Activated T-helper 1 cell treated with Interleukin-2 at 50 U/mL for 16 hours (primary cell): Measurements from ENCODE around the gene HNRNPL.
A peak's percentile ranks its signal among the peaks of the same experiment; 100 is the strongest.
"Not testable (repeated sequence)": the region's sequence is repeated elsewhere in the genome, so short reads cannot be mapped to it uniquely, and the experiment has no call there.

Experiments
- DNase-seq: peaks from one replicate; pipeline ENCODE4 v3.0.0-alpha.2; 2020; ENCODE audit warnings: low read depth

The HNRNPL gene

GRCh38 chr19:38849860-38850435, at the start of gene HNRNPL:
Gene HNRNPL, minus strand, starts transcription at chr19:38849986. Its CDS starts 20 bp downstream, at chr19:38849966.
- DNase-seq = peak; percentile 99

GRCh38 chr19:38898788-38899446, 49.1 kb upstream of the HNRNPL start:
- no peak for DNase-seq

- no peak for DNase-seq
Observed at GRCh38 chr19:38894968-38895367, 45.2 kb upstream of the HNRNPL start.

DNA sequence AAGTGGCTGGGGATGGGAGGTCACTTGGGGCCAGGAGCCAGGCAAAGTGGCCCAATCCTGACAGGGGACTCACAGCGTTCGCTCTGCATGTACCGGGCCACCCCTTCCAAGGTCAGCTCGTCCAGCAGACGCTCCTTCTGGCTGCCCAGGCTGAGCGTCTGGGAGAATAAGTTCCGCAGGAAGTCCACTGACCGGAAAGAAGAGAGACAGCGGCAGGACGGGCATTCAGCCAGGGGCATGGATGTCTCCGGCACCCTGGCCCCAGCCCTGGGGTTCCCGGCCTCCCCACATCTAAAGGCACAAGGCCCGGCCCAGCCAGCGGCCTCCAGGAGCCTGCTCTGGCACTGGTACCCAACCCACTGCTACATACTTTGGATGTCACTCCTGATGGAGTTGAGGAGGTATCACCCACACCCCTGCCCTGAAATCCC, 43.6 kb upstream of the HNRNPL start:
- DNase-seq = no peak

- no peak for DNase-seq
Observed at GRCh38 chr19:38892841-38893240, 43.1 kb upstream of the HNRNPL start.

DNA sequence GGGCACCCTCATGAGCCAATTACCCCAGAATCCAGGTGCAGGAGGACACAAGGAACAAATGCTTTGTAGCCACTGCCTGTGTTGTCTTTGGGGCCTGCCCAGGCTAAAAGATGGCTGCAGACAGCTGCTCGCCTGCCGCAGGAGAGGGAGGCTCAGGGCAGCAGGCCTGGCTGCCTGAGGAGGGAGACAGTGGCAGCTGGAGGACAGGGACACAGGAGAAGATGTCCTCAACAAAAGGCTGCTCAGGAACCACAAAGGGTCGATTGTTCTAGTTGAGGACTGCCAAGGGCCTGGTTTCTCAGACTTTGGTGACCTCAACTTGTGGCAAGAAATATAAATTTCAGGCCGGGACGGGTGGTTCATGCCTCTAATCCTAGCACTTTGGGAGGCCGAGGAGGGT, 42.0 kb upstream of the HNRNPL start:
- no peak for DNase-seq

DNA sequence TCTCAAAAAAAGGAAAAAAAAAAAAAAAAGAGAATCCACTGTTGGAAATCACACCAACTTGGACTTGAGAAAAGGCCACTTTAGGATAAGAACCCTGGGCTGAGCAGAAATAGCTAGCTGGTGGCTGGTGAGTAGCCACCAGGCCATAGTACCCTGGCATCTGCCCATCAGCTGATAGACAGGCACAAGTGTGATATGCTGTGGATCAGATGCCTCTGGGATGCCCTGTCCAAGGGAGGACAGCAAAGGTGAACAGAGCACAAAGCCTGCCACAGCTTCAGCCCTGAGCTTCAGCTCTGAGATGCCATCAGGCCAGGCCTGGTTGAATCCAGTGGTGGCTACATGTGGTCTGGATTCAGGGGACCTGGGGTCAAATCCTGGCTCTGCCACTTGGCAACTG, 40.9 kb upstream of the HNRNPL start:
- no peak for DNase-seq

DNA sequence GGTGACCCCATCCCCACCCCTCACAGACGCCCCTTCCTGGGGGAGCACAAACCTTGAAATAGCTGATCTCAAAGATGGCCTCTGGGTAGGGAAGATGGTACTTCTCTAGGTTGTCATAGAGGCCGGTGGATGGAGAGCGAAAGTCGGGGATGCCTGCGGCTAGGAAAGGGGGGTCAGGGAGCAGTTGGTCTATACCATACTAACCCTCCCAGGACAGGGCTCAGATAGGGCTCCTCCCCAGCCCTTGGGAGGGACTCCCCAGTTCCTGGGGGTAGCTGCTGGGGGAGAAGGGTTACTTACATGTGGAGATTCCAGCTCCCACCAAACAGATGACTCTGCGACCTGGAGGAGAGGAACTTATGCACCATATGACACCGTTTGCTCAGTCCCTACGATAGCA, 40.0 kb upstream of the HNRNPL start:
- DNase-seq = no peak

DNA sequence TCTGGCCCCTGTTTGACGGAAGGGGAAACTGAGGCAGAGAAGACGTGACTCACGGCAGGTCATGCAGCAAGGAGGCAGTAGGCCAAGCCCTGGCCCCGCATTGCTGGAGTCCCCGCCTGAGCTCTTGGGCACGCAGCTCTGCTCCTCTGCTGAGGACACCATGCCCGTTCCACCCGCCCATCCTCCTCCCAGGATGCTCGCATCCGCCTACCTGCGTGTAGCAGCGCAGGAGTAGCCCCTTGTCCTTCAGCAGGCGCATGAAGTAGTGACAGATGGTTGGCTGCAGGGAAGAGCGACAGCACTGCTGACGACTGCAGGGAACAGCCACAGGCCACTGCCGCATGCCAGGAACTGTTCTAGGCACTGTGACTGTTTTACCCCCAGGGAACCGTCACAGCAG, 39.1 kb upstream of the HNRNPL start:
- no peak for DNase-seq

DNA sequence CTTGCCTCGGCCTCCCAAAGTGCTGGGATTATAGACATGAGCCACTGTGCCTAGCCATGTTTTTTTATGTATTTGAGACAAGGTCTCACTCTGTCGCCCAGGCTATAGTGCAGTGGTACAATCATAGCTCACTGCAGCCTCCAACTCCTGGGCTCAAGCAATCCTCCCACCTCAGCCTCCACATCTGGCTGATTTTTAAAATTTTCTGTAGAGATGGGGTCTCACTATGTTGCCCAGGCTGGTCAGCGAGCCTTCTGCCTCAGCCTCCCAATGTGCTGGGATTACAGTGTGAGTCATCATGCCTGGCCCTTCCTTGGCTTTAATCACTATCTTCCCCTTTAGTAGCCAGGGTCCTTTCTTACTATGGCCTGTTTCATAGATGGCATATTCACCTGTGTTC, 34.9 kb upstream of the HNRNPL start:
- not testable (repeated sequence) for DNase-seq

DNA sequence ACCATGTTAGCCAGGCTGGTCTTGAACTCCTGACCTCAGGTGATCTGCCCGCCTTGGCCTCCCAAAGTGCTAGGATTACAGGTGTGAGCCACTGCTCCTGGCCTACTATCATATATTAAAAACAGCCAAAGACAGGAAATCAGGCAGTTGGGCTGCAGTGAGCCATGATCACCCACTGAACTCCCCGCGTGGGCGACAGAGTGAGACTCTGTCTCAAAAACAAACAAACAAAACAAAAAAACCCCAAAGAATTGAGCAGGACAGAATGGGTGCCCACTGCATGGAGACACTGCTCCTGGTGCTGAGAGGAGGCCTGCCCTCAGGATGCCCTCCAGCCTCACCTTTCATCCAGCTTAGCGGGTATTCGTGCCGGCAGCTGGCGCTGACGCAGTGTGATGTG, 33.5 kb upstream of the HNRNPL start:
- no peak for DNase-seq

GRCh38 chr19:38880882-38881609, 31.3 kb upstream of the HNRNPL start:
- DNase-seq = no peak

GRCh38 chr19:38880076-38880881, 30.5 kb upstream of the HNRNPL start:
- no peak for DNase-seq

- DNase-seq = no peak
Observed at GRCh38 chr19:38879400-38879751, 29.6 kb upstream of the HNRNPL start.

GRCh38 chr19:38878575-38879399, 29.0 kb upstream of the HNRNPL start:
- no peak for DNase-seq

DNA sequence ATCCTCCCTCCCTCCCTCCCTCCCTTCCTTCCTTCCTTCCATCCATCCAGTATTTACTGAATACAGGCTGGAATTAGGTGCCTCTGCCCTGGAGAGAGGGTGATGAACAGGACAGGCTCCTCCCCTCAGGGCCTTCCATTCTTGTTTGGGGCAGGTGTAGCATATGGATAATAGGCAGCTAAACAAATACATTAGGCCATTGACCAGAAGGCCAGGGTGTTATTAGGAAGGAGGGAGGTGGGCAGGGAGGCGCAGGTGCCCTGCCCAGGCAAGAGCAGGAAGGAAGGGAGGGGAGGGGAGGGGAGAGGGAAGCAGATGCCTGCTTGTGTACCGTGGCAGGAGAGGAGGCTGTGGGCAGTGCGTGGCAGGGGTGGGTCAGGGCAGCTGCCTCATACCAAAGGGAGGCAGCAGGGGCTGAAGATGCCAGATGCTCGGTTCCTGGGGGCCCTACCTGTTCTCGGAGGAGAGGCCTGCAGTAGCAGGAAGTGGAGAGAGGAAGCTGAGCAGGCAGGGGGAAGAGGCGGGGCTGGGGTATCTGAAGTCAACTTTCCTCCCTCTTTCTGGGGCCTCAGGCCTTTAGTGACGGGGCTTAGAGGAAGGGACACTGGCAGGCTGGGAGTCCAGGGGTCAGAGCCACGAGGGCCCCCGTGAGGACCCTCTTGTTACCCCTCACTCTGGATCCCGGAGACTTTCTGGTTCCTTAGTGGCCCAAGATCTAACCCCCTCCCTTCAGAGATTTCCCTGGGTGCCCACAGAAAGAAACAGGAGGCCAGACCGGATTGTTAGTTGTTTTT, 28.2 kb upstream of the HNRNPL start, which contains the start of gene RINL:
RINL (minus strand) TSS at position 495 of the 794 bp plus-strand sequence. CDS start 1,533 bp downstream, outside the sequence.
- DNase-seq = peak; percentile 59

GRCh38 chr19:38875656-38876395, 26.0 kb upstream of the HNRNPL start:
- DNase-seq = no peak

GRCh38 chr19:38873400-38873799, 23.6 kb upstream of the HNRNPL start:
- DNase-seq = not testable (repeated sequence)

DNA sequence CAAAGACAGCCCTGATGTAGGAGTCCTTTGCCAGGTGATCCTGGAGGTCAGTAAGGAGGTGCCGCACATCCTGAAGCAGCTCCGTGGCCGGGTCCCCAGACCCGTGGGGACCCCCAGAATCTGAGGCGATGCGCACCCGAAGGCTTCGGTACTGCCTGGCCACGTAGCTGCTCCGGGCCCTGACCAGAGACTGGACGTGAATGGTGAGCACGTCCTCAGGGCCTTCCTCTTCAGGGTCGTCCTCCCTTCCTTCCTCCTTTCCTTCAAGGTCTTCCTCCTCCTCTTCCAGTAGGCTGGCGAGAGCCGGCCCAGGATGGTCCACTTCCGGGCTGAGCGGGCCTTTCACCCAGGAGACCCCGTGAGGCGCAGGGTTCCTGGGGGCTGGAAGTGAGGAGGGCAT, 20.8 kb upstream of the HNRNPL start:
- DNase-seq = no peak
